K562 (cell line): ENCODE data around the gene PRCC. TPM values are rescaled to one million over a fixed set of nuclear protein-coding genes. Genes with fewer than 3 reads are reported as not detected.

Experiments used
- ARHGAP35 ChIP-seq: fragments of 450-650 bp; IDR thresholded peaks from 2 replicates; pipeline ENCODE4 v1.6.1; 2018; ENCODE audit not compliant: partially characterized antibody
- FIP1L1 ChIP-seq: fragments of 200-400 bp; formaldehyde crosslinking; IDR thresholded peaks from 2 replicates; pipeline ENCODE4 v1.6.1; 2018; ENCODE audit warnings: mild to moderate bottlenecking, low read depth, low read length; ENCODE audit not compliant: poor library complexity, severe bottlenecking
- HSF4 ChIP-seq: fragments of 250-450 bp; sonication (Bioruptor Pico); IDR thresholded peaks from 2 replicates; pipeline ENCODE4 v2.1.2; 2022; ENCODE audit warnings: mild to moderate bottlenecking, moderate library complexity, borderline replicate concordance
- KAT7 ChIP-seq: sonication (generic); formaldehyde crosslinking; IDR thresholded peaks from 2 replicates; pipeline ENCODE4 v1.8.0; 2022; ENCODE audit warnings: missing genetic modification reagents, mild to moderate bottlenecking, borderline replicate concordance
- NFYB ChIP-seq: IDR thresholded peaks from 2 replicates; pipeline ENCODE4 v1.6.1; 2011; ENCODE audit warnings: mild to moderate bottlenecking, moderate library complexity; ENCODE audit not compliant: insufficient read length; ENCODE audit errors: extremely low read depth
- NUFIP1 ChIP-seq: fragments of 450-650 bp; IDR thresholded peaks from 2 replicates; pipeline ENCODE4 v1.6.1; 2018; ENCODE audit not compliant: partially characterized antibody
- PPARD ChIP-seq: fragments of 250-450 bp; sonication (Bioruptor Pico); IDR thresholded peaks from 2 replicates; pipeline ENCODE4 v1.8.0; 2022; ENCODE audit warnings: inconsistent platforms, mild to moderate bottlenecking, moderate library complexity
- RBFOX2 ChIP-seq: fragments of 200-400 bp; formaldehyde crosslinking; IDR thresholded peaks from 2 replicates; pipeline ENCODE4 v1.6.1; 2017; ENCODE audit warnings: low read depth, mild to moderate bottlenecking, low read length, moderate library complexity
- RBM14 ChIP-seq: fragments of 200-400 bp; formaldehyde crosslinking; IDR thresholded peaks from 2 replicates; pipeline ENCODE4 v1.6.1; 2018; ENCODE audit warnings: low read depth, mild to moderate bottlenecking, low read length, moderate library complexity, borderline replicate concordance; ENCODE audit not compliant: insufficient read depth
- TGIF2 ChIP-seq: sonication (generic); formaldehyde crosslinking; IDR thresholded peaks from 2 replicates; pipeline ENCODE4 v1.8.1; 2022; ENCODE audit warnings: mild to moderate bottlenecking, missing genetic modification reagents, moderate library complexity
- ZNF124 ChIP-seq: sonication (generic); formaldehyde crosslinking; IDR thresholded peaks from 2 replicates; pipeline ENCODE4 v1.8.1; 2022; ENCODE audit warnings: missing genetic modification reagents
- ZNF699 ChIP-seq: fragments of 250-450 bp; sonication (Bioruptor Pico); IDR thresholded peaks from 2 replicates; pipeline ENCODE4 v1.8.0; 2021; ENCODE audit warnings: mild to moderate bottlenecking, moderate library complexity; ENCODE audit not compliant: insufficient replicate concordance
- polyA plus RNA-seq, 8 experiments: library from polyadenylated mRNA; depleted of rRNA in 4 of 8; stranded (reverse) in 5 of 8; unstranded in 3 of 8; fragments of >200 nt; fragmentation: Nextera tagmentation in 2 of 8; fragmentation: Illumina TruSeq in 1 of 8; extraction: Ambion mirVana in 2 of 8; extraction: Trizol in 1 of 8; gene quantifications; 2 replicates each; pipeline versions ENCODE4 v1.2.1 to v1.2.3, GENCODE V29; 2011 to 2014; ENCODE audit warnings: inconsistent platforms in 1 of 8, missing spikeins in 1 of 8
- total RNA-seq, 7 experiments: library from RNA; depleted of rRNA in 6 of 7; stranded (reverse); fragments of >200 nt in 6 of 7; fragmentation: Illumina TruSeq in 2 of 7; extraction: Trizol in 2 of 7; gene quantifications; 2 replicates each; pipeline versions ENCODE4 v1.2.1 to v1.2.3, GENCODE V29; 2011 to 2021; ENCODE audit warnings: low replicate concordance in 1 of 7
- TF ChIP-seq, protein P1 (sequence below): sonication (generic); formaldehyde crosslinking; IDR thresholded peaks from 2 replicates; pipeline ENCODE4 v1.8.1; 2023; ENCODE audit warnings: mild to moderate bottlenecking, missing genetic modification reagents
- TF ChIP-seq, protein P2 (sequence below): fragments of 200-800 bp; sonication (Bioruptor generic); IDR thresholded peaks from 2 replicates; pipeline ENCODE4 v1.6.1; 2016; ENCODE audit warnings: missing genetic modification characterization, missing compliant biosample characterization
- TF ChIP-seq, protein P3 (sequence below): fragments of 450-650 bp; formaldehyde crosslinking; IDR thresholded peaks from 2 replicates; pipeline ENCODE4 v1.4.0; 2022; ENCODE audit warnings: missing genetic modification characterization
- TF ChIP-seq, protein P4 (sequence below): sonication (generic); formaldehyde crosslinking; IDR thresholded peaks from 2 replicates; pipeline ENCODE4 v1.8.0; 2022; ENCODE audit warnings: missing genetic modification reagents, mild to moderate bottlenecking, moderate library complexity, borderline replicate concordance

Gene PRCC
- total and polyA plus RNA-seq, 9 of the 15 experiments (the other 6 are each of a cell fraction or from before 2014, with no cell fraction given), result 23.9 to 201 (median 41.1) TPM

DNA sequence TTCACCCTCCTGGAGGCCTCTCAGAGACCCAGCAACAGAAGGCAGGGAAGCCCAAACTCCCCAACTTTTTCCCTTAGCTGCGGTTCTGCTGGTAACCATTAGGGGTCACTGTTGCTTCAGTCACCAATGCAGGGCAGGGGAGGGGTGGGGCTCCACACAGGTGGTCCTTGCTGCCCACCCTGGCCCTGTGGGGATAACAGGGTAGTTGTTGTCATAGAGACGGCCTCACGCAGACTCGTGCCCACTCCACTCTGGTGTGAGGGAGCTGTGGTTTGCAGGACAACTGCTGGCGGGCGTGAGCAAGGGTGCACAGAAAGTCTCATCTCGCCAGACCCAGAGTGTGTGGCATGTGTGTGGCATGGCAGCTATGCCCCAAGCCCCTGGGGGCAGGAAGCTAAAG lies 71.6 kb downstream of the PRCC start (continued):
- TF ChIP-seq RBFOX2 (no peak), KAT7 (CRISPR knock-in tag) (no peak), RBM14 (no peak), ZNF699 (CRISPR knock-in tag) (no peak), FIP1L1 (no peak), TGIF2 (CRISPR knock-in tag) (no peak), HSF4 (CRISPR knock-in tag) (no peak), NFYB (no peak), ZNF124 (CRISPR knock-in tag) (no peak), PPARD (CRISPR knock-in tag) (no peak), ARHGAP35 (no peak), NUFIP1 (no peak)
- TF ChIP-seq, protein P1, sequence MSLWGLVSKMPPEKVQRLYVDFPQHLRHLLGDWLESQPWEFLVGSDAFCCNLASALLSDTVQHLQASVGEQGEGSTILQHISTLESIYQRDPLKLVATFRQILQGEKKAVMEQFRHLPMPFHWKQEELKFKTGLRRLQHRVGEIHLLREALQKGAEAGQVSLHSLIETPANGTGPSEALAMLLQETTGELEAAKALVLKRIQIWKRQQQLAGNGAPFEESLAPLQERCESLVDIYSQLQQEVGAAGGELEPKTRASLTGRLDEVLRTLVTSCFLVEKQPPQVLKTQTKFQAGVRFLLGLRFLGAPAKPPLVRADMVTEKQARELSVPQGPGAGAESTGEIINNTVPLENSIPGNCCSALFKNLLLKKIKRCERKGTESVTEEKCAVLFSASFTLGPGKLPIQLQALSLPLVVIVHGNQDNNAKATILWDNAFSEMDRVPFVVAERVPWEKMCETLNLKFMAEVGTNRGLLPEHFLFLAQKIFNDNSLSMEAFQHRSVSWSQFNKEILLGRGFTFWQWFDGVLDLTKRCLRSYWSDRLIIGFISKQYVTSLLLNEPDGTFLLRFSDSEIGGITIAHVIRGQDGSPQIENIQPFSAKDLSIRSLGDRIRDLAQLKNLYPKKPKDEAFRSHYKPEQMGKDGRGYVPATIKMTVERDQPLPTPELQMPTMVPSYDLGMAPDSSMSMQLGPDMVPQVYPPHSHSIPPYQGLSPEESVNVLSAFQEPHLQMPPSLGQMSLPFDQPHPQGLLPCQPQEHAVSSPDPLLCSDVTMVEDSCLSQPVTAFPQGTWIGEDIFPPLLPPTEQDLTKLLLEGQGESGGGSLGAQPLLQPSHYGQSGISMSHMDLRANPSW (CRISPR knock-in tag), result no peak
- TF ChIP-seq, protein P2, sequence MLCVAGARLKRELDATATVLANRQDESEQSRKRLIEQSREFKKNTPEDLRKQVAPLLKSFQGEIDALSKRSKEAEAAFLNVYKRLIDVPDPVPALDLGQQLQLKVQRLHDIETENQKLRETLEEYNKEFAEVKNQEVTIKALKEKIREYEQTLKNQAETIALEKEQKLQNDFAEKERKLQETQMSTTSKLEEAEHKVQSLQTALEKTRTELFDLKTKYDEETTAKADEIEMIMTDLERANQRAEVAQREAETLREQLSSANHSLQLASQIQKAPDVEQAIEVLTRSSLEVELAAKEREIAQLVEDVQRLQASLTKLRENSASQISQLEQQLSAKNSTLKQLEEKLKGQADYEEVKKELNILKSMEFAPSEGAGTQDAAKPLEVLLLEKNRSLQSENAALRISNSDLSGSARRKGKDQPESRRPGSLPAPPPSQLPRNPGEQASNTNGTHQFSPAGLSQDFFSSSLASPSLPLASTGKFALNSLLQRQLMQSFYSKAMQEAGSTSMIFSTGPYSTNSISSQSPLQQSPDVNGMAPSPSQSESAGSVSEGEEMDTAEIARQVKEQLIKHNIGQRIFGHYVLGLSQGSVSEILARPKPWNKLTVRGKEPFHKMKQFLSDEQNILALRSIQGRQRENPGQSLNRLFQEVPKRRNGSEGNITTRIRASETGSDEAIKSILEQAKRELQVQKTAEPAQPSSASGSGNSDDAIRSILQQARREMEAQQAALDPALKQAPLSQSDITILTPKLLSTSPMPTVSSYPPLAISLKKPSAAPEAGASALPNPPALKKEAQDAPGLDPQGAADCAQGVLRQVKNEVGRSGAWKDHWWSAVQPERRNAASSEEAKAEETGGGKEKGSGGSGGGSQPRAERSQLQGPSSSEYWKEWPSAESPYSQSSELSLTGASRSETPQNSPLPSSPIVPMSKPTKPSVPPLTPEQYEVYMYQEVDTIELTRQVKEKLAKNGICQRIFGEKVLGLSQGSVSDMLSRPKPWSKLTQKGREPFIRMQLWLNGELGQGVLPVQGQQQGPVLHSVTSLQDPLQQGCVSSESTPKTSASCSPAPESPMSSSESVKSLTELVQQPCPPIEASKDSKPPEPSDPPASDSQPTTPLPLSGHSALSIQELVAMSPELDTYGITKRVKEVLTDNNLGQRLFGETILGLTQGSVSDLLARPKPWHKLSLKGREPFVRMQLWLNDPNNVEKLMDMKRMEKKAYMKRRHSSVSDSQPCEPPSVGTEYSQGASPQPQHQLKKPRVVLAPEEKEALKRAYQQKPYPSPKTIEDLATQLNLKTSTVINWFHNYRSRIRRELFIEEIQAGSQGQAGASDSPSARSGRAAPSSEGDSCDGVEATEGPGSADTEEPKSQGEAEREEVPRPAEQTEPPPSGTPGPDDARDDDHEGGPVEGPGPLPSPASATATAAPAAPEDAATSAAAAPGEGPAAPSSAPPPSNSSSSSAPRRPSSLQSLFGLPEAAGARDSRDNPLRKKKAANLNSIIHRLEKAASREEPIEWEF (CRISPR knock-in tag), result no peak
- TF ChIP-seq, protein P3, sequence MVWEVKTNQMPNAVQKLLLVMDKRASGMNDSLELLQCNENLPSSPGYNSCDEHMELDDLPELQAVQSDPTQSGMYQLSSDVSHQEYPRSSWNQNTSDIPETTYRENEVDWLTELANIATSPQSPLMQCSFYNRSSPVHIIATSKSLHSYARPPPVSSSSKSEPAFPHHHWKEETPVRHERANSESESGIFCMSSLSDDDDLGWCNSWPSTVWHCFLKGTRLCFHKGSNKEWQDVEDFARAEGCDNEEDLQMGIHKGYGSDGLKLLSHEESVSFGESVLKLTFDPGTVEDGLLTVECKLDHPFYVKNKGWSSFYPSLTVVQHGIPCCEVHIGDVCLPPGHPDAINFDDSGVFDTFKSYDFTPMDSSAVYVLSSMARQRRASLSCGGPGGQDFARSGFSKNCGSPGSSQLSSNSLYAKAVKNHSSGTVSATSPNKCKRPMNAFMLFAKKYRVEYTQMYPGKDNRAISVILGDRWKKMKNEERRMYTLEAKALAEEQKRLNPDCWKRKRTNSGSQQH (CRISPR knock-in tag), result no peak
- TF ChIP-seq, protein P4, sequence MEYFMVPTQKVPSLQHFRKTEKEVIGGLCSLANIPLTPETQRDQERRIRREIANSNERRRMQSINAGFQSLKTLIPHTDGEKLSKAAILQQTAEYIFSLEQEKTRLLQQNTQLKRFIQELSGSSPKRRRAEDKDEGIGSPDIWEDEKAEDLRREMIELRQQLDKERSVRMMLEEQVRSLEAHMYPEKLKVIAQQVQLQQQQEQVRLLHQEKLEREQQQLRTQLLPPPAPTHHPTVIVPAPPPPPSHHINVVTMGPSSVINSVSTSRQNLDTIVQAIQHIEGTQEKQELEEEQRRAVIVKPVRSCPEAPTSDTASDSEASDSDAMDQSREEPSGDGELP (CRISPR knock-in tag), result peak; percentile 60; the same call in 1 of the 2 replicates
